Smooth muscle cell (in vitro differentiated cells): ENCODE results near the gene TLE3. TPM values are rescaled to one million over a fixed set of nuclear protein-coding genes. Genes with fewer than 3 reads are reported as not detected.

Source experiments
- DNase-seq: peaks from one replicate; lab custom pipeline; 2025; ENCODE audit not compliant: unreplicated experiment; lab: John Stamatoyannopoulos, UW
- H2AFZ ChIP-seq: fragments of 200-600 bp; sonication (generic); 2 replicates; pipeline ENCODE4 v1.6.0; 2016; ENCODE audit warnings: antibody characterized with exemption, low read depth, mild to moderate bottlenecking
- H3F3A ChIP-seq: fragments of 200-600 bp; sonication (generic); 2 replicates; pipeline ENCODE4 v1.6.0; 2017; ENCODE audit warnings: antibody characterized with exemption, low read depth
- H3K27ac ChIP-seq: fragments of 200-600 bp; sonication (generic); 2 replicates; pipeline ENCODE4 v1.5.1; 2016; ENCODE audit warnings: low read depth, mild to moderate bottlenecking
- H3K27me3 ChIP-seq: fragments of 200-600 bp; sonication (generic); 2 replicates; pipeline ENCODE4 v1.6.1; 2016; ENCODE audit warnings: low read depth, mild to moderate bottlenecking
- H3K36me3 ChIP-seq: fragments of 200-600 bp; sonication (generic); 2 replicates; pipeline ENCODE4 v1.5.1; 2016; ENCODE audit warnings: low read depth
- H3K4me1 ChIP-seq: fragments of 200-600 bp; sonication (generic); 2 replicates; pipeline ENCODE4 v1.5.1; 2016; ENCODE audit warnings: low read depth
- H3K4me2 ChIP-seq: fragments of 200-600 bp; sonication (generic); 2 replicates; pipeline ENCODE4 v1.6.0; 2016; ENCODE audit warnings: mild to moderate bottlenecking
- H3K4me3 ChIP-seq: fragments of 200-600 bp; sonication (generic); 2 replicates; pipeline ENCODE4 v1.5.1; 2016; ENCODE audit warnings: mild to moderate bottlenecking
- H3K79me2 ChIP-seq: fragments of 200-600 bp; sonication (generic); 2 replicates; pipeline ENCODE4 v1.6.0; 2016; ENCODE audit warnings: low read depth, mild to moderate bottlenecking
- H3K9ac ChIP-seq: fragments of 200-600 bp; sonication (generic); 2 replicates; pipeline ENCODE4 v1.6.0; 2016; ENCODE audit warnings: low read depth
- H3K9me3 ChIP-seq: fragments of 200-600 bp; sonication (generic); replicated peaks from 2 replicates; pipeline ENCODE4 v1.5.1; 2016; ENCODE audit warnings: low read depth
- H4K20me1 ChIP-seq: fragments of 200-600 bp; sonication (generic); 2 replicates; pipeline ENCODE4 v1.6.0; 2016; ENCODE audit warnings: low read depth
- WGBS: methylation state at CpG from one replicate; pipeline ENCODE4 v1.1.7; 2016; ENCODE audit warnings: low lambda C conversion rate; 5-methylcytosine and 5-hydroxymethylcytosine counted together
- polyA plus RNA-seq: library from polyadenylated mRNA; unstranded; fragments of >200 nt; fragmentation: Nextera tagmentation; extraction: Ambion mirVana; gene quantifications from 2 replicates; pipeline ENCODE4 v1.2.1, GENCODE V29; 2016
- total RNA-seq: library from RNA; depleted of rRNA; stranded (reverse); fragments of >200 nt; gene quantifications from 2 replicates; pipeline ENCODE4 v1.2.3, GENCODE V29; 2014
- TF ChIP-seq, protein P1 (sequence below): fragments of 200-600 bp; sonication (generic); IDR thresholded peaks from 2 replicates; pipeline ENCODE4 v1.5.1; 2017; ENCODE audit warnings: borderline replicate concordance, mild to moderate bottlenecking, antibody characterized with exemption; ENCODE audit not compliant: insufficient read depth, poor library complexity, severe bottlenecking

The TLE3 gene
- total and polyA plus RNA-seq, 2 experiments from 2014 or later, result 50.9 to 53.2 TPM

DNA sequence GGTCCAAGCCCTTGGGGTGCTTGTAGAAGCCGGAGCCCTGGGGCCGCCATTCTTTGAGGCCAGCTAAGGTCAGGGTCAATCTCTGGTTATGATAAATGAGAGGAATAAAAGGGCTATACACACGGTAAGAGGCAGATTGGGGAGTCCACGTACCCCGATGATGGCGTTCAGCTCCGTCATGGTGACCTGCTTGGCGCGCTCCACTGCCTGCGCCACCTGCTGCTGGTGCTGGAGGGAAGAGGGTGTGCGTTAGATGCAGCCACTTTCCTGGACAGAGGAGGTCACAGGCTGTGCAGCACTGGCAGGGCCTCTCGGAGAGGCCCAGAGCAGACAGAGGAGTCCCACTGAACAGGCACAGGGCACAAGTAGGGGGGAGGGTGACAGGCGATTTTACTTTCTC is 23.3 kb downstream of the TLE3 start:
- no peak overlapping the region for H3K4me2 ChIP-seq
- H3K9ac ChIP-seq, result no peak overlapping the region
- no peaks in the 10 kb centered on the region for H3K27me3 ChIP-seq
- H3K4me1 ChIP-seq, result peaks cover 12% of the 10 kb centered on the region
- H3K9me3 ChIP-seq, result no peaks in the 10 kb centered on the region
- TF ChIP-seq, protein P1, sequence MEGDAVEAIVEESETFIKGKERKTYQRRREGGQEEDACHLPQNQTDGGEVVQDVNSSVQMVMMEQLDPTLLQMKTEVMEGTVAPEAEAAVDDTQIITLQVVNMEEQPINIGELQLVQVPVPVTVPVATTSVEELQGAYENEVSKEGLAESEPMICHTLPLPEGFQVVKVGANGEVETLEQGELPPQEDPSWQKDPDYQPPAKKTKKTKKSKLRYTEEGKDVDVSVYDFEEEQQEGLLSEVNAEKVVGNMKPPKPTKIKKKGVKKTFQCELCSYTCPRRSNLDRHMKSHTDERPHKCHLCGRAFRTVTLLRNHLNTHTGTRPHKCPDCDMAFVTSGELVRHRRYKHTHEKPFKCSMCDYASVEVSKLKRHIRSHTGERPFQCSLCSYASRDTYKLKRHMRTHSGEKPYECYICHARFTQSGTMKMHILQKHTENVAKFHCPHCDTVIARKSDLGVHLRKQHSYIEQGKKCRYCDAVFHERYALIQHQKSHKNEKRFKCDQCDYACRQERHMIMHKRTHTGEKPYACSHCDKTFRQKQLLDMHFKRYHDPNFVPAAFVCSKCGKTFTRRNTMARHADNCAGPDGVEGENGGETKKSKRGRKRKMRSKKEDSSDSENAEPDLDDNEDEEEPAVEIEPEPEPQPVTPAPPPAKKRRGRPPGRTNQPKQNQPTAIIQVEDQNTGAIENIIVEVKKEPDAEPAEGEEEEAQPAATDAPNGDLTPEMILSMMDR, result no peak
- no peak for DNase-seq
- H3F3A ChIP-seq, result peaks cover 4% of the 10 kb centered on the region
- peaks cover 100% of the 10 kb centered on the region for H4K20me1 ChIP-seq
- WGBS, result 98% methylated on average over 13 of the region's 13 CpGs
- no peak overlapping the region for H2AFZ ChIP-seq
- peaks cover 11% of the 10 kb centered on the region for H3K36me3 ChIP-seq
- H3K27ac ChIP-seq, result no peak overlapping the region
- H3K79me2 ChIP-seq, result peaks cover 85% of the 10 kb centered on the region
- no peak overlapping the region for H3K4me3 ChIP-seq

DNA sequence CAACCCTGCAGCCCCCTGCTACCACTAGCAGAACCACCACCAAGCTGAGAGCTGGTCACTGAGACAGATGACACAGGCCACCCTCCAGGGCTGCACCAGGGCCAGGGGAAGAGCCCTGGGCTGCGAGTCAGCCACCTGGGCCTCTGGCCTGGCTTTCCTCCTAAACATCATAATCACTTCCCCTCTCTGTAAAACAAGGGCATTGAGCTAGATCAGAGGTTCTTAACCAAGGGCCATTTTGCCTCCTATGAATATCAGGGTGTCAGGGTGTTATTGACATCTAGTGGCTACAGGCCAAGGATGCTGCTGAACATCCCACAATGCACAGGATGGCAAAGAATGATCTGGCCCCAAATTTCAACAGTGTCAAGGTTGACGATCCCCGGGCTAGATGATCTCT is 25.2 kb downstream of the TLE3 start:
- Histone ChIP-seq H4K20me1 (peaks cover 100% of the 10 kb centered on the region), H3K27ac (no peak overlapping the region), H3K9me3 (no peaks in the 10 kb centered on the region), H3K9ac (no peak overlapping the region), H3K4me2 (no peak overlapping the region), H3K36me3 (peaks cover 19% of the 10 kb centered on the region), H3K79me2 (peaks cover 85% of the 10 kb centered on the region), H3F3A (peaks cover 11% of the 10 kb centered on the region), H3K4me1 (peaks cover 7% of the 10 kb centered on the region), H3K4me3 (no peak overlapping the region), H3K27me3 (no peaks in the 10 kb centered on the region), H2AFZ (no peak overlapping the region)
- TF ChIP-seq, protein P1, result no peak
- WGBS, result 100% methylated on average over 3 of the region's 3 CpGs
- no peak for DNase-seq

DNA sequence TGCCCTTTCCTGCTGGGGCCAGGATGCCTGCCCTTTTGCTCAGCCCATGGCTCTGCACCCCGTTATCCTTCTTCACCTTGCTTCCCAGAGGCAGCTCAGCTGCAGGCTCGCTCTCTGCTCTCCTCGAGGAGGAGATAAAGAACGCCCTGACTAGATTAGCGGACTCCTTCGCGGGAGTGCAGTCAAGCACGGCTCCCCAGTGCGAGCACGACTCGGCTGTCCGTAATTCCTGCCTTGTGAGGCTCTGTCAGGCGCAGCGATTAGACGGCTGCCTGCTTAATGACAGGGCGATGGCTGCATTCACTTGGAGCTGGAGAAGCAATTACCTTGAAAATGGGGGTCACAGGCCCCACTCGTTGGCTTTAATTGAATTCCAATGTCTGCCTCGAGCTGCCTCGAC is 25.9 kb downstream of the TLE3 start:
- Histone ChIP-seq H4K20me1 (peaks cover 100% of the 10 kb centered on the region), H3K9me3 (no peaks in the 10 kb centered on the region), H3K27ac (no peak overlapping the region)

DNA sequence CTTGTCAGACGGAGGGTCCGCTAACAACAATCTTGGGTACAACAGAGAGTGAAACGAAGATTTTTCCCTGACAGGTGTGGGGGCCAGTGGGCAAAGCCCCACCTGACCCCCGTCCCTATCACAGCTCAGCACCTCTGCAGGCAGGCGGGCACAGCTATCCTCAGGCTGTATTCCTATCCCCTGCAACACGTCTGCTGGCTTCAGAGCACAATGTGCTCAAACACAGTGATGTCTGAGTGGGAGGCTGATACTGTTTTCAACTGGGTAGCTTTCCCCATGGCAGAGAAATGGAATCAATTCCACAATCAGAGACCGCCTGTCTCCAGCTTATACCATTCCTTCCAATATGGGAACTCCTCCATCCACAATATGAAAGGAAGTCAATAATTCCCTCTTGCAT is 28.0 kb downstream of the TLE3 start:
- 98% methylated on average over 7 of the region's 7 CpGs for WGBS
- TF ChIP-seq, protein P1, result no peak
- Histone ChIP-seq H3K27me3 (no peaks in the 10 kb centered on the region), H3F3A (peaks cover 24% of the 10 kb centered on the region), H4K20me1 (peaks cover 100% of the 10 kb centered on the region), H3K36me3 (peaks cover 17% of the 10 kb centered on the region), H3K27ac (no peak overlapping the region), H3K79me2 (peaks cover 62% of the 10 kb centered on the region), H3K9me3 (no peaks in the 10 kb centered on the region), H2AFZ (no peak overlapping the region), H3K4me3 (no peak overlapping the region), H3K4me2 (no peak overlapping the region), H3K4me1 (peaks cover 3% of the 10 kb centered on the region), H3K9ac (no peak overlapping the region)
- no peak for DNase-seq

More for the DNA sequence above, 25.9 kb downstream of the TLE3 start:
- H3K27me3 ChIP-seq, result no peaks in the 10 kb centered on the region
- DNase-seq, result no peak
- TF ChIP-seq, protein P1, result no peak
- peaks cover 16% of the 10 kb centered on the region for H3F3A ChIP-seq
- 86% methylated on average over 19 of the region's 19 CpGs for WGBS
- H3K4me3 ChIP-seq, result no peak overlapping the region
- no peak overlapping the region for H3K9ac ChIP-seq
- H3K4me2 ChIP-seq, result no peak overlapping the region
- H3K79me2 ChIP-seq, result peaks cover 83% of the 10 kb centered on the region
- peaks cover 3% of the 10 kb centered on the region for H3K4me1 ChIP-seq
- H3K36me3 ChIP-seq, result peaks cover 19% of the 10 kb centered on the region
- H2AFZ ChIP-seq, result no peak overlapping the region
